ENCODE results near the gene FBXW8.

- TF ChIP-seq CTCF (IDR thresholded peaks at IDR 0.05), result no peak
- no peak for TF ChIP-seq POLR2A (IDR thresholded peaks at IDR 0.05)
These were observed 31.1 kb upstream of the FBXW8 start for GRCh38 chr12:116879509-116880212.
